NCI-H510A (cell line): ENCODE results near the gene POLR3H.
"Not testable (repeated sequence)": the region's sequence is repeated elsewhere in the genome, so short reads cannot be mapped to it uniquely, and the experiment has no call there.

ENCODE experiments used
- DNase-seq: peaks from one replicate; lab custom pipeline; 2025; lab: John Stamatoyannopoulos, UW

POLR3H gene

GRCh38 chr22:41543854-41544670 lies at the start of gene POLR3H:
Gene POLR3H, minus strand, starts transcription at chr22:41544470. Its CDS starts 369 bp downstream, at chr22:41544101.
- DNase-seq, result peak; percentile 96

GRCh38 chr22:41593336-41593960 lies 49.2 kb upstream of the POLR3H start:
- not testable (repeated sequence) for DNase-seq

- peak; percentile 98 for DNase-seq
These were observed 45.3 kb upstream of the POLR3H start, which contains the start of gene PMM1 for GRCh38 chr22:41589391-41590241. Gene PMM1, minus strand, starts transcription at chr22:41589840. Its CDS starts 35 bp downstream, at chr22:41589805.

GRCh38 chr22:41587347-41587723 lies 43.1 kb upstream of the POLR3H start:
- no peak for DNase-seq

GRCh38 chr22:41585898-41586297 lies 41.6 kb upstream of the POLR3H start:
- DNase-seq, result no peak

- DNase-seq, result no peak
These were observed 40.6 kb upstream of the POLR3H start for GRCh38 chr22:41584881-41585280.

- DNase-seq, result no peak
These were observed 38.4 kb upstream of the POLR3H start for GRCh38 chr22:41582694-41583093.

GRCh38 chr22:41579997-41580355 lies 35.7 kb upstream of the POLR3H start:
- no peak for DNase-seq

- DNase-seq, result no peak
These were observed 35.2 kb upstream of the POLR3H start for GRCh38 chr22:41579297-41579996.

- no peak for DNase-seq
These were observed 34.5 kb upstream of the POLR3H start for GRCh38 chr22:41578818-41579217.

GRCh38 chr22:41578114-41578513 lies 33.8 kb upstream of the POLR3H start:
- no peak for DNase-seq

GRCh38 chr22:41576877-41577276 lies 32.6 kb upstream of the POLR3H start:
- peak; percentile 21 for DNase-seq

GRCh38 chr22:41575533-41575932 lies 31.3 kb upstream of the POLR3H start:
- no peak for DNase-seq

GRCh38 chr22:41574847-41575381 lies 30.6 kb upstream of the POLR3H start:
- no peak for DNase-seq

GRCh38 chr22:41573677-41574076 lies 29.4 kb upstream of the POLR3H start:
- DNase-seq, result no peak

GRCh38 chr22:41572305-41572704 lies 28.0 kb upstream of the POLR3H start:
- not testable (repeated sequence) for DNase-seq

GRCh38 chr22:41571786-41572185 lies 27.5 kb upstream of the POLR3H start:
- DNase-seq, result no peak

- DNase-seq, result no peak
These were observed 26.0 kb upstream of the POLR3H start for GRCh38 chr22:41570221-41570620.

- DNase-seq, result no peak
These were observed 24.5 kb upstream of the POLR3H start for GRCh38 chr22:41568811-41569210.

- no peak for DNase-seq
These were observed 23.2 kb upstream of the POLR3H start for GRCh38 chr22:41567512-41567768.

- DNase-seq, result no peak
These were observed 21.3 kb upstream of the POLR3H start for GRCh38 chr22:41565403-41566054.
